HepG2 (cell line): ENCODE measurements around the gene RNF213. TPM values are rescaled to one million over a fixed set of nuclear protein-coding genes. Genes with fewer than 3 reads are reported as not detected.

Experiments
- AHR ChIP-seq: IDR thresholded peaks from 2 replicates; pipeline ENCODE4 v1.6.1; 2018; ENCODE audit warnings: missing genetic modification reagents, missing compliant biosample characterization
- BHLHE40 ChIP-seq: IDR thresholded peaks from 2 replicates; pipeline ENCODE4 v1.6.1; 2011; ENCODE audit warnings: low read length, improper control_type of control experiment
- ETV6 ChIP-seq: sonication (generic); formaldehyde crosslinking; conservative IDR thresholded peaks from 2 replicates; pipeline ENCODE4 v1.4.0; 2020; ENCODE audit warnings: missing genetic modification reagents
- HHEX ChIP-seq: IDR thresholded peaks from 2 replicates; pipeline ENCODE4 v1.6.1; 2016; ENCODE audit warnings: control low read depth
- HOXD1 ChIP-seq: sonication (generic); formaldehyde crosslinking; IDR thresholded peaks from 2 replicates; pipeline ENCODE4 v1.5.0; 2020; ENCODE audit warnings: missing genetic modification reagents
- ISX ChIP-seq: sonication (generic); formaldehyde crosslinking; conservative IDR thresholded peaks from 2 replicates; pipeline ENCODE4 v1.5.0; 2020; ENCODE audit warnings: missing genetic modification reagents
- KLF16 ChIP-seq, 2 experiments: sonication (generic) in 1 of 2; formaldehyde crosslinking in 1 of 2; IDR thresholded peaks; 2 replicates each; pipeline versions ENCODE4 v1.6.1 to v1.8.0; 2016 to 2023; ENCODE audit warnings: missing genetic modification reagents in 2 of 2, missing compliant biosample characterization in 1 of 2
- KMT2A ChIP-seq: sonication (generic); formaldehyde crosslinking; IDR thresholded peaks from 2 replicates; pipeline ENCODE4 v1.4.0; 2020; ENCODE audit warnings: missing genetic modification reagents
- TARDBP ChIP-seq: sonication (generic); formaldehyde crosslinking; IDR thresholded peaks from 2 replicates; pipeline ENCODE4 v1.8.0; 2022; ENCODE audit warnings: mild to moderate bottlenecking, missing genetic modification reagents
- ZBTB38 ChIP-seq: sonication (generic); formaldehyde crosslinking; IDR thresholded peaks from 2 replicates; pipeline ENCODE4 v1.5.1; 2020; ENCODE audit warnings: mild to moderate bottlenecking, missing genetic modification reagents
- ZIK1 ChIP-seq: sonication (generic); formaldehyde crosslinking; IDR thresholded peaks from 2 replicates; pipeline ENCODE4 v1.5.0; 2020; ENCODE audit warnings: mild to moderate bottlenecking, low read depth, missing genetic modification reagents, borderline replicate concordance
- ZMAT5 ChIP-seq: sonication (generic); formaldehyde crosslinking; IDR thresholded peaks from 2 replicates; pipeline ENCODE4 v1.5.0; 2020; ENCODE audit warnings: mild to moderate bottlenecking, low read depth, missing genetic modification reagents, borderline replicate concordance
- ZNF124 ChIP-seq: sonication (generic); formaldehyde crosslinking; IDR thresholded peaks from 2 replicates; pipeline ENCODE4 v1.4.0; 2020; ENCODE audit warnings: missing genetic modification reagents
- ZNF264 ChIP-seq: sonication (generic); formaldehyde crosslinking; IDR thresholded peaks from 2 replicates; pipeline ENCODE4 v1.4.0; 2020; ENCODE audit warnings: missing genetic modification reagents
- ZNF354B ChIP-seq: sonication (generic); formaldehyde crosslinking; IDR thresholded peaks from 2 replicates; pipeline ENCODE4 v1.8.0; 2022; ENCODE audit warnings: mild to moderate bottlenecking, missing genetic modification reagents
- ZNF564 ChIP-seq: sonication (generic); formaldehyde crosslinking; IDR thresholded peaks from 2 replicates; pipeline ENCODE4 v1.8.1; 2023; ENCODE audit warnings: mild to moderate bottlenecking, missing genetic modification reagents
- ZNF570 ChIP-seq: sonication (generic); formaldehyde crosslinking; IDR thresholded peaks from 2 replicates; pipeline ENCODE4 v1.4.0; 2020; ENCODE audit warnings: mild to moderate bottlenecking, missing genetic modification reagents, borderline replicate concordance
- ZNF614 ChIP-seq: IDR thresholded peaks from 2 replicates; pipeline ENCODE4 v1.6.1; 2018; ENCODE audit warnings: missing biosample characterization, missing genetic modification reagents, inconsistent platforms, borderline replicate concordance
- polyA plus RNA-seq, 8 experiments: library from polyadenylated mRNA; depleted of rRNA in 3 of 8; stranded (reverse) in 7 of 8; unstranded in 1 of 8; fragments of >200 nt; fragmentation: Illumina TruSeq in 4 of 8; extraction: Trizol in 4 of 8; gene quantifications; 2 replicates each; pipeline versions ENCODE4 v1.2.1 to v1.2.3, GENCODE V29; 2011 to 2016; ENCODE audit warnings: low read depth in 4 of 8, missing spikeins in 1 of 8, mixed read lengths in 1 of 8; ENCODE audit not compliant: insufficient read depth in 1 of 8
- total RNA-seq, 5 experiments: library from RNA; depleted of rRNA; stranded (reverse); fragments of >200 nt; fragmentation: Illumina TruSeq; extraction: Trizol; gene quantifications; 2 replicates each; pipeline ENCODE4 v1.2.3, GENCODE V29; 2016; ENCODE audit warnings: low read depth in 1 of 5
- TF ChIP-seq, protein P1 (sequence below): sonication (generic); formaldehyde crosslinking; IDR thresholded peaks from 2 replicates; pipeline ENCODE4 v1.5.1; 2020; ENCODE audit warnings: mild to moderate bottlenecking, missing genetic modification reagents, moderate library complexity
- TF ChIP-seq, protein P2 (sequence below), 2 experiments: sonication (generic) in 1 of 2; formaldehyde crosslinking in 1 of 2; IDR thresholded peaks; 2 replicates each; pipeline versions ENCODE4 v1.5.1 to v1.6.1; 2011 to 2020; ENCODE audit warnings: borderline replicate concordance in 1 of 2, low read depth in 1 of 2, low read length in 1 of 2, mild to moderate bottlenecking in 1 of 2, missing genetic modification reagents in 1 of 2, moderate library complexity in 1 of 2
- TF ChIP-seq, protein P3 (sequence below): sonication (generic); formaldehyde crosslinking; IDR thresholded peaks from 2 replicates; pipeline ENCODE4 v1.5.1; 2020; ENCODE audit warnings: mild to moderate bottlenecking, moderate library complexity, missing genetic modification reagents

RNF213 gene
- total and polyA plus RNA-seq, 2 of the 13 experiments (the other 11 are each of a cell fraction or from before 2014, with no cell fraction given): 38.6 to 38.7 TPM

- TF ChIP-seq ZNF124 (0 out of 2 replicates have a peak, but pooled peaks have one; percentile 39), HOXD1 (CRISPR knock-in tag) (no peak), HHEX (CRISPR knock-in tag) (no peak), ZNF570 (no peak), ISX (CRISPR knock-in tag) (0 out of 2 replicates have a peak, but pooled peaks have one; percentile 66), ZIK1 (CRISPR knock-in tag) (no peak), BHLHE40 (peak; percentile 84), ZMAT5 (CRISPR knock-in tag) (no peak), ZNF614 (CRISPR knock-in tag) (no peak), TARDBP (CRISPR knock-in tag) (no peak), KLF16 (CRISPR knock-in tag; IDR thresholded peaks at IDR 0.05) (peak in 1 of 2 experiments; percentile 55; a peak in 1 of 4 replicates), ZNF264 (CRISPR knock-in tag) (no peak), ETV6 (no peak), KMT2A (peak; percentile 84), ZNF564 (CRISPR knock-in tag) (peak; percentile 71; the same call in 1 of the 2 replicates), ZNF354B (CRISPR knock-in tag) (no peak), AHR (CRISPR knock-in tag) (0 out of 2 replicates have a peak, but pooled peaks have one; percentile 38), ZBTB38 (0 out of 2 replicates have a peak, but pooled peaks have one; percentile 58)
- TF ChIP-seq, protein P1, sequence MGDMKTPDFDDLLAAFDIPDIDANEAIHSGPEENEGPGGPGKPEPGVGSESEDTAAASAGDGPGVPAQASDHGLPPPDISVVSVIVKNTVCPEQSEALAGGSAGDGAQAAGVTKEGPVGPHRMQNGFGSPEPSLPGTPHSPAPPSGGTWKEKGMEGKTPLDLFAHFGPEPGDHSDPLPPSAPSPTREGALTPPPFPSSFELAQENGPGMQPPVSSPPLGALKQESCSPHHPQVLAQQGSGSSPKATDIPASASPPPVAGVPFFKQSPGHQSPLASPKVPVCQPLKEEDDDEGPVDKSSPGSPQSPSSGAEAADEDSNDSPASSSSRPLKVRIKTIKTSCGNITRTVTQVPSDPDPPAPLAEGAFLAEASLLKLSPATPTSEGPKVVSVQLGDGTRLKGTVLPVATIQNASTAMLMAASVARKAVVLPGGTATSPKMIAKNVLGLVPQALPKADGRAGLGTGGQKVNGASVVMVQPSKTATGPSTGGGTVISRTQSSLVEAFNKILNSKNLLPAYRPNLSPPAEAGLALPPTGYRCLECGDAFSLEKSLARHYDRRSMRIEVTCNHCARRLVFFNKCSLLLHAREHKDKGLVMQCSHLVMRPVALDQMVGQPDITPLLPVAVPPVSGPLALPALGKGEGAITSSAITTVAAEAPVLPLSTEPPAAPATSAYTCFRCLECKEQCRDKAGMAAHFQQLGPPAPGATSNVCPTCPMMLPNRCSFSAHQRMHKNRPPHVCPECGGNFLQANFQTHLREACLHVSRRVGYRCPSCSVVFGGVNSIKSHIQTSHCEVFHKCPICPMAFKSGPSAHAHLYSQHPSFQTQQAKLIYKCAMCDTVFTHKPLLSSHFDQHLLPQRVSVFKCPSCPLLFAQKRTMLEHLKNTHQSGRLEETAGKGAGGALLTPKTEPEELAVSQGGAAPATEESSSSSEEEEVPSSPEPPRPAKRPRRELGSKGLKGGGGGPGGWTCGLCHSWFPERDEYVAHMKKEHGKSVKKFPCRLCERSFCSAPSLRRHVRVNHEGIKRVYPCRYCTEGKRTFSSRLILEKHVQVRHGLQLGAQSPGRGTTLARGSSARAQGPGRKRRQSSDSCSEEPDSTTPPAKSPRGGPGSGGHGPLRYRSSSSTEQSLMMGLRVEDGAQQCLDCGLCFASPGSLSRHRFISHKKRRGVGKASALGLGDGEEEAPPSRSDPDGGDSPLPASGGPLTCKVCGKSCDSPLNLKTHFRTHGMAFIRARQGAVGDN: peak; percentile 77
- TF ChIP-seq, protein P2, sequence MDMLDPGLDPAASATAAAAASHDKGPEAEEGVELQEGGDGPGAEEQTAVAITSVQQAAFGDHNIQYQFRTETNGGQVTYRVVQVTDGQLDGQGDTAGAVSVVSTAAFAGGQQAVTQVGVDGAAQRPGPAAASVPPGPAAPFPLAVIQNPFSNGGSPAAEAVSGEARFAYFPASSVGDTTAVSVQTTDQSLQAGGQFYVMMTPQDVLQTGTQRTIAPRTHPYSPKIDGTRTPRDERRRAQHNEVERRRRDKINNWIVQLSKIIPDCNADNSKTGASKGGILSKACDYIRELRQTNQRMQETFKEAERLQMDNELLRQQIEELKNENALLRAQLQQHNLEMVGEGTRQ (IDR thresholded peaks at IDR 0.05; ENCODE audit: low read depth, low read length): peak; percentile 30; the same call in 1 of the 2 replicates
- TF ChIP-seq, protein P2 (CRISPR knock-in tag; IDR thresholded peaks at IDR 0.05; ENCODE audit: borderline replicate concordance): peak; percentile 57; the same call in 1 of the 2 replicates
- TF ChIP-seq, protein P3, sequence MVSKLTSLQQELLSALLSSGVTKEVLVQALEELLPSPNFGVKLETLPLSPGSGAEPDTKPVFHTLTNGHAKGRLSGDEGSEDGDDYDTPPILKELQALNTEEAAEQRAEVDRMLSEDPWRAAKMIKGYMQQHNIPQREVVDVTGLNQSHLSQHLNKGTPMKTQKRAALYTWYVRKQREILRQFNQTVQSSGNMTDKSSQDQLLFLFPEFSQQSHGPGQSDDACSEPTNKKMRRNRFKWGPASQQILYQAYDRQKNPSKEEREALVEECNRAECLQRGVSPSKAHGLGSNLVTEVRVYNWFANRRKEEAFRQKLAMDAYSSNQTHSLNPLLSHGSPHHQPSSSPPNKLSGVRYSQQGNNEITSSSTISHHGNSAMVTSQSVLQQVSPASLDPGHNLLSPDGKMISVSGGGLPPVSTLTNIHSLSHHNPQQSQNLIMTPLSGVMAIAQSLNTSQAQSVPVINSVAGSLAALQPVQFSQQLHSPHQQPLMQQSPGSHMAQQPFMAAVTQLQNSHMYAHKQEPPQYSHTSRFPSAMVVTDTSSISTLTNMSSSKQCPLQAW (CRISPR knock-in tag): 0 out of 2 replicates have a peak, but pooled peaks have one; percentile 13
Observed at GRCh38 chr17:80220054-80220735, 40.5 kb upstream of the RNF213 start, which contains the start of the genes SGSH and SLC26A11 (continued).
